IPS-18a (cell line): ENCODE data around the gene MAD1L1.

Experiments used
- H3K27ac ChIP-seq: one replicate; pipeline ENCODE4 v1.5.1; 2013; ENCODE audit warnings: low read length
- H3K27me3 ChIP-seq: one replicate; pipeline ENCODE4 v1.6.1; 2013; ENCODE audit warnings: mild to moderate bottlenecking, low read length; ENCODE audit not compliant: control insufficient read depth, insufficient read depth
- H3K36me3 ChIP-seq: one replicate; pipeline ENCODE4 v1.6.1; 2013; ENCODE audit warnings: low read depth, low read length; ENCODE audit not compliant: control insufficient read depth
- H3K4me1 ChIP-seq: one replicate; pipeline ENCODE4 v1.6.1; 2013; ENCODE audit warnings: low read depth, low read length; ENCODE audit not compliant: control insufficient read depth
- H3K4me3 ChIP-seq: one replicate; pipeline ENCODE4 v1.5.1; 2013; ENCODE audit warnings: low read length
- H3K9ac ChIP-seq: one replicate; pipeline ENCODE4 v1.6.1; 2013; ENCODE audit warnings: mild to moderate bottlenecking, low read length, moderate library complexity
- H3K9me3 ChIP-seq: one replicate; pipeline ENCODE4 v1.6.1; 2013; ENCODE audit warnings: low read depth, low read length; ENCODE audit not compliant: control insufficient read depth

The MAD1L1 gene

GRCh38 chr7:2122651-2123050 is 110.1 kb downstream of the MAD1L1 start:
- no peak overlapping the region for H3K27ac ChIP-seq
- H3K4me3 ChIP-seq, result no peak overlapping the region
- no peaks in the 10 kb centered on the region for H3K9me3 ChIP-seq
- H3K4me1 ChIP-seq, result no peaks in the 10 kb centered on the region
- no peaks in the 10 kb centered on the region for H3K36me3 ChIP-seq
- no peaks in the 10 kb centered on the region for H3K27me3 ChIP-seq
- no peak overlapping the region for H3K9ac ChIP-seq

- Histone ChIP-seq H3K9me3 (no peaks in the 10 kb centered on the region), H3K4me3 (no peak overlapping the region), H3K36me3 (no peaks in the 10 kb centered on the region), H3K9ac (no peak overlapping the region), H3K27ac (no peak overlapping the region), H3K27me3 (no peaks in the 10 kb centered on the region), H3K4me1 (no peaks in the 10 kb centered on the region)
Measured at GRCh38 chr7:2120841-2121830, 111.6 kb downstream of the MAD1L1 start.

- no peaks in the 10 kb centered on the region for H3K4me1 ChIP-seq
- H3K36me3 ChIP-seq, result no peaks in the 10 kb centered on the region
- H3K27me3 ChIP-seq, result no peaks in the 10 kb centered on the region
- H3K9ac ChIP-seq, result no peak overlapping the region
- H3K9me3 ChIP-seq, result no peaks in the 10 kb centered on the region
- no peak overlapping the region for H3K4me3 ChIP-seq
- no peak overlapping the region for H3K27ac ChIP-seq
Measured at GRCh38 chr7:2120251-2120660, 112.5 kb downstream of the MAD1L1 start.

GRCh38 chr7:2118630-2119190 is 114.0 kb downstream of the MAD1L1 start:
- no peaks in the 10 kb centered on the region for H3K4me1 ChIP-seq
- H3K36me3 ChIP-seq, result no peaks in the 10 kb centered on the region
- no peaks in the 10 kb centered on the region for H3K27me3 ChIP-seq
- no peaks in the 10 kb centered on the region for H3K9me3 ChIP-seq
- H3K9ac ChIP-seq, result no peak overlapping the region
- no peak overlapping the region for H3K4me3 ChIP-seq
- no peak overlapping the region for H3K27ac ChIP-seq

- Histone ChIP-seq H3K4me3 (no peak overlapping the region), H3K9ac (no peak overlapping the region), H3K36me3 (no peaks in the 10 kb centered on the region), H3K27me3 (no peaks in the 10 kb centered on the region), H3K4me1 (no peaks in the 10 kb centered on the region), H3K27ac (no peak overlapping the region), H3K9me3 (no peaks in the 10 kb centered on the region)
Measured at GRCh38 chr7:2118056-2118455, 114.7 kb downstream of the MAD1L1 start.

- Histone ChIP-seq H3K4me3 (no peak overlapping the region), H3K27me3 (no peaks in the 10 kb centered on the region), H3K36me3 (no peaks in the 10 kb centered on the region), H3K9me3 (no peaks in the 10 kb centered on the region), H3K9ac (no peak overlapping the region), H3K27ac (no peak overlapping the region), H3K4me1 (no peaks in the 10 kb centered on the region)
Measured at GRCh38 chr7:2117646-2118045, 115.1 kb downstream of the MAD1L1 start.

- Histone ChIP-seq H3K27me3 (no peaks in the 10 kb centered on the region), H3K27ac (no peak overlapping the region), H3K9me3 (no peaks in the 10 kb centered on the region), H3K36me3 (no peaks in the 10 kb centered on the region), H3K9ac (no peak overlapping the region), H3K4me1 (no peaks in the 10 kb centered on the region), H3K4me3 (no peak overlapping the region)
Measured at GRCh38 chr7:2116989-2117591, 115.7 kb downstream of the MAD1L1 start.

GRCh38 chr7:2116448-2116810 is 116.3 kb downstream of the MAD1L1 start:
- H3K36me3 ChIP-seq, result no peaks in the 10 kb centered on the region
- no peak overlapping the region for H3K4me3 ChIP-seq
- H3K9ac ChIP-seq, result no peak overlapping the region
- H3K27me3 ChIP-seq, result no peaks in the 10 kb centered on the region
- H3K9me3 ChIP-seq, result no peaks in the 10 kb centered on the region
- no peaks in the 10 kb centered on the region for H3K4me1 ChIP-seq
- H3K27ac ChIP-seq, result no peak overlapping the region

GRCh38 chr7:2115760-2116447 is 116.8 kb downstream of the MAD1L1 start:
- no peaks in the 10 kb centered on the region for H3K9me3 ChIP-seq
- H3K27ac ChIP-seq, result no peak overlapping the region
- no peaks in the 10 kb centered on the region for H3K36me3 ChIP-seq
- H3K4me1 ChIP-seq, result no peaks in the 10 kb centered on the region
- no peak overlapping the region for H3K9ac ChIP-seq
- H3K4me3 ChIP-seq, result no peak overlapping the region
- no peaks in the 10 kb centered on the region for H3K27me3 ChIP-seq

GRCh38 chr7:2114926-2115759 is 117.6 kb downstream of the MAD1L1 start:
- no peak overlapping the region for H3K9ac ChIP-seq
- H3K36me3 ChIP-seq, result no peaks in the 10 kb centered on the region
- no peaks in the 10 kb centered on the region for H3K4me1 ChIP-seq
- H3K4me3 ChIP-seq, result no peak overlapping the region
- H3K27me3 ChIP-seq, result no peaks in the 10 kb centered on the region
- H3K9me3 ChIP-seq, result no peaks in the 10 kb centered on the region
- no peak overlapping the region for H3K27ac ChIP-seq

GRCh38 chr7:2114052-2114451 is 118.7 kb downstream of the MAD1L1 start:
- H3K9me3 ChIP-seq, result no peaks in the 10 kb centered on the region
- H3K36me3 ChIP-seq, result no peaks in the 10 kb centered on the region
- H3K27me3 ChIP-seq, result no peaks in the 10 kb centered on the region
- no peaks in the 10 kb centered on the region for H3K4me1 ChIP-seq
- no peak overlapping the region for H3K4me3 ChIP-seq
- H3K9ac ChIP-seq, result no peak overlapping the region
- no peak overlapping the region for H3K27ac ChIP-seq
